Suppressor macrophage treated with lipopolysaccharide for 1 hour (primary cell): ENCODE results near the gene CHST10.
"Not testable (repeated sequence)": the region's sequence is repeated elsewhere in the genome, so short reads cannot be mapped to it uniquely, and the experiment has no call there.

ENCODE experiments used
- DNase-seq, 3 donors: peaks; one replicate each; pipeline ENCODE4 v3.0.0-alpha.2; 2020 to 2022

The CHST10 gene

GRCh38 chr2:100391735-100392515, 25.5 kb downstream of the CHST10 start:
- DNase-seq: no peak

GRCh38 chr2:100390001-100390940, 27.2 kb downstream of the CHST10 start:
- DNase-seq: no peak

- no peak for DNase-seq
Observed at GRCh38 chr2:100388703-100389102, 28.8 kb downstream of the CHST10 start.

- no peak for DNase-seq
Observed at GRCh38 chr2:100383954-100384353, 33.5 kb downstream of the CHST10 start.

- DNase-seq: no peak
Observed at GRCh38 chr2:100383306-100383705, 34.2 kb downstream of the CHST10 start.

GRCh38 chr2:100381240-100381639, 36.2 kb downstream of the CHST10 start:
- DNase-seq: peak; percentile 87 to 92 (median 90)

GRCh38 chr2:100380681-100381080, 36.8 kb downstream of the CHST10 start:
- no peak for DNase-seq

- DNase-seq: no peak
Observed at GRCh38 chr2:100376836-100377235, 40.6 kb downstream of the CHST10 start.

- peak in 1 of 3 donors; percentile 15 for DNase-seq
Observed at GRCh38 chr2:100367163-100367562, 50.3 kb downstream of the CHST10 start.

- DNase-seq: peak in 1 of 3 donors; percentile 7
Observed at GRCh38 chr2:100365434-100365833, 52.0 kb downstream of the CHST10 start.

- DNase-seq: not testable (repeated sequence)
Observed at GRCh38 chr2:100362269-100362668, 55.2 kb downstream of the CHST10 start.

- DNase-seq: no peak
Observed at GRCh38 chr2:100359576-100359975, 57.9 kb downstream of the CHST10 start.

GRCh38 chr2:100358554-100358953, 58.9 kb downstream of the CHST10 start:
- no peak for DNase-seq

- DNase-seq: no peak
Observed at GRCh38 chr2:100352521-100352920, 64.9 kb downstream of the CHST10 start.

GRCh38 chr2:100350661-100351185, 66.7 kb downstream of the CHST10 start:
- no peak for DNase-seq

GRCh38 chr2:100345144-100345543, 72.3 kb downstream of the CHST10 start:
- DNase-seq: not testable (repeated sequence)

GRCh38 chr2:100344433-100344832, 73.0 kb downstream of the CHST10 start:
- DNase-seq: no peak

- not testable (repeated sequence) for DNase-seq
Observed at GRCh38 chr2:100342466-100342865, 75.0 kb downstream of the CHST10 start.
